LNCAP (cell line): ENCODE data around the gene NLGN1.

ENCODE experiments used
- TF ChIP-seq, protein P1 (sequence below): fragments of 450-650 bp; IDR thresholded peaks from 2 replicates; pipeline ENCODE4 v1.5.1; 2017; ENCODE audit warnings: mild to moderate bottlenecking

NLGN1 gene

DNA sequence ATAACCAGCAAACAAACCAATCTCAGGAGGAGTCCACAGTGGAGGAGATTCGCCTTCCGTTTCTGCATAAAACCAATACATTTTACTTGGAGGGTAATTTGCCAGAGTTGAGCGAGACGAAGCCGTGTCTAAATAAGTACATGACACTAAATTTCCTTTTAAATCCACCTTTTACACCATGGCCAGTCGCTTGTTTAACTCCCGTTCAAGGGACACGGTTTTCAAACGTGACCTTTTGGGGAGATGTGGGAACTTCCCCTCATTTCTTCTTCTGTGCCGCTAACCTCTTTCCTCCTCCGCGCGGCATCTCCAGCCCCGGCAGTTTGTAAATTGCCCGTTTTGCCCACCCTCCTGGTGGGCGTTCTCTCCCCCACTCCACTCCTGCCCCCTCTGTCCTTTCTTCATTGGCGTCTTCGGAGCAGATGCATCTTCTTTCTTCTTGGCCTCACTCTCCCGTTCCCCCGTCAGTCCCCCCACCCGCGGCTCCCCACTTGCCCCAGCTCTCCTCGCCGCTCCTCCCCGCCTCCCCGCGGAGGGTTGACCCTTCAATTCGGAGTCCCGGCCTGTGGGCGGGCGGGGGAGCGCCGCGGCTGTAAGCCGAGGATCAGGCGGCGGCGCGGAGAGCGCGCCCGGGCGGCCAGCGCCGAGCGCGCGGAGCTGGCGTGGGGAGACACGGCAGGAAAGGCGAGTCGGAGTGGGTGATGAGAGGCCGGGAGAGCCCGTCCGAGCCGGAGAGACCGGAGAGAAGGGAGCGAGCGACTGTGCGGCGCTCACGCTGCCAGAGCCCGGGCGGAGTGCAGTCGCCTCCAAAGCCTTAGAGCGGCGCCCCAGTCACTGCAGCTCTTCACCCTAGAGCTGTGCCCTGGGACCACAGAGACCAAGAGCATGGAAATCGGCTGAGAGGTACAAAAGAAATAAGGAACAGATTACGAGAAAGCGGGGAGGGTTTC, at the start of gene NLGN1:
Gene NLGN1 (plus strand): TSS at position 584 of the 950 bp plus-strand sequence.
- TF ChIP-seq, protein P1, sequence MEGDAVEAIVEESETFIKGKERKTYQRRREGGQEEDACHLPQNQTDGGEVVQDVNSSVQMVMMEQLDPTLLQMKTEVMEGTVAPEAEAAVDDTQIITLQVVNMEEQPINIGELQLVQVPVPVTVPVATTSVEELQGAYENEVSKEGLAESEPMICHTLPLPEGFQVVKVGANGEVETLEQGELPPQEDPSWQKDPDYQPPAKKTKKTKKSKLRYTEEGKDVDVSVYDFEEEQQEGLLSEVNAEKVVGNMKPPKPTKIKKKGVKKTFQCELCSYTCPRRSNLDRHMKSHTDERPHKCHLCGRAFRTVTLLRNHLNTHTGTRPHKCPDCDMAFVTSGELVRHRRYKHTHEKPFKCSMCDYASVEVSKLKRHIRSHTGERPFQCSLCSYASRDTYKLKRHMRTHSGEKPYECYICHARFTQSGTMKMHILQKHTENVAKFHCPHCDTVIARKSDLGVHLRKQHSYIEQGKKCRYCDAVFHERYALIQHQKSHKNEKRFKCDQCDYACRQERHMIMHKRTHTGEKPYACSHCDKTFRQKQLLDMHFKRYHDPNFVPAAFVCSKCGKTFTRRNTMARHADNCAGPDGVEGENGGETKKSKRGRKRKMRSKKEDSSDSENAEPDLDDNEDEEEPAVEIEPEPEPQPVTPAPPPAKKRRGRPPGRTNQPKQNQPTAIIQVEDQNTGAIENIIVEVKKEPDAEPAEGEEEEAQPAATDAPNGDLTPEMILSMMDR, result peak; percentile 49

GRCh38 chr3:173351886-173352285, 45.7 kb upstream of the NLGN1 start:
- TF ChIP-seq, protein P1, result no peak

GRCh38 chr3:173354124-173354523, 43.4 kb upstream of the NLGN1 start:
- TF ChIP-seq, protein P1, result no peak

DNA sequence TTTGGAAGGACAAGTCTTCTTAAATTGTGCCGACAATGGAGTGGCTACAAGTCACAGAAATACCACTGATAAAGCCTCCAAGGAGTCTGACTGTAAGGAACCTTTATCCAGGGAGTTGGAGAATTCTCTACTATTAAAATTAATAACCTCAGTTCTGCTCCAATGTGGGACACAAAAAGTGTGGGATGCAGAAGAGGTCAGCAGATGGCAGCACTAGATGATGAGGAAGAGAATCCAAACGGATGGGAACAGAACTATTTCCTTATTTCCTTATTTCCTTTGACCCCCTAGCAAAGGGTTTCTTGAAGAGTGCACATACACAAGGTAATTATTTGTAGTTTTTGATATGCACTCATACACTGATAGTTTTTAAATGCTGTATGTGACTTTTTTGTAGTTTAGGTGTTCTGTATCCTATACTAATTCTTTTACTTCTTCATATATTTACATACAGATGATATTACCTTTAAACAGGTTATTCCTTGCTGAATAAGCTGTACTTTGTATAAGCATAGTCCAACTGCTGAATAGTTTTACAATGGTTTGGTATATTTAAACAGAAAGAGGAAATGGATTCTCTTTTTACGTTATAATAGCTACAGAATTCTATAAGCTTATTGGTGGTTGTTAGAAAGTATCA, 25.6 kb upstream of the NLGN1 start:
- TF ChIP-seq, protein P1, result peak; percentile 80

DNA sequence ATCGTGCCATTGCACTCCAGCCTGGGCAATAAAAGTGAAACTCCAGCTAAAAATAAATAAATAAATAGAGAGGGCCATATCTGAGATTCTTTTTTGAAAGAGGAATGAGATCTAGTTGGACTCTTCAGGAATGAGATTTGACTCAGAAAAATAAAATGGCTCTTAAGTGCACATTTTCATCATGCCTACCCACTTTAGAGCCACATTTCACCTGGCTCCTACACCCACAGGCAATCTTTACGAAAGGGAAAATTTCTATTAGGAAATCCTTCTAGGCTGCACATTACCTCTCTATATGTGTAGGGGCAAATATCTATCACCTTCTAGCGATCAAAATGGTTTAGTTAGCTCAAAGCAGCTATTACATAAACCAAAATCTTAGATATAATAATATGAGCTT, 16.9 kb upstream of the NLGN1 start:
- TF ChIP-seq, protein P1, result no peak

DNA sequence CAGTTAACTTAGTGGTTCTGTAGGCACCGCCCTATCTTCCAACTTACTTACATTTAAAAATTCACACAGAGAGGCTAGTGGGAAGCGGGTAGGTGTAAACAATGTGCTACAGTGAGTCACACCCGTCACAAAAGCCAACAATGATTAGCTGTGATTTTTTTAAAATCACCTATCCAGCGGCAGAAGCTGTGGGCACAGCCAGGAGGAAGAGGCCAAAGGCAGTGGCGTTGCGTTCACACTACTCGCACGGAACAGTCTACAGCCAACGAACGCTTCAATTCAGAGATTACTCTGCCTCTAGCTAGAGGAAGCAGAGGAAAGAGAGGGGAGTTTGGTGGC, 2.5 kb upstream of the NLGN1 start:
- TF ChIP-seq, protein P1, result no peak

GRCh38 chr3:173395412-173396181, 1.9 kb upstream of the NLGN1 start:
- TF ChIP-seq, protein P1, result no peak
